ENCODE results near the gene HOXD12. TPM values are rescaled to one million over a fixed set of nuclear protein-coding genes. Genes with fewer than 3 reads are reported as not detected.
A peak's percentile ranks its signal among the peaks of the same experiment; 100 is the strongest.

Gene HOXD12
- total RNA-seq, 2 donors from 2014 or later, result not detected

DNA sequence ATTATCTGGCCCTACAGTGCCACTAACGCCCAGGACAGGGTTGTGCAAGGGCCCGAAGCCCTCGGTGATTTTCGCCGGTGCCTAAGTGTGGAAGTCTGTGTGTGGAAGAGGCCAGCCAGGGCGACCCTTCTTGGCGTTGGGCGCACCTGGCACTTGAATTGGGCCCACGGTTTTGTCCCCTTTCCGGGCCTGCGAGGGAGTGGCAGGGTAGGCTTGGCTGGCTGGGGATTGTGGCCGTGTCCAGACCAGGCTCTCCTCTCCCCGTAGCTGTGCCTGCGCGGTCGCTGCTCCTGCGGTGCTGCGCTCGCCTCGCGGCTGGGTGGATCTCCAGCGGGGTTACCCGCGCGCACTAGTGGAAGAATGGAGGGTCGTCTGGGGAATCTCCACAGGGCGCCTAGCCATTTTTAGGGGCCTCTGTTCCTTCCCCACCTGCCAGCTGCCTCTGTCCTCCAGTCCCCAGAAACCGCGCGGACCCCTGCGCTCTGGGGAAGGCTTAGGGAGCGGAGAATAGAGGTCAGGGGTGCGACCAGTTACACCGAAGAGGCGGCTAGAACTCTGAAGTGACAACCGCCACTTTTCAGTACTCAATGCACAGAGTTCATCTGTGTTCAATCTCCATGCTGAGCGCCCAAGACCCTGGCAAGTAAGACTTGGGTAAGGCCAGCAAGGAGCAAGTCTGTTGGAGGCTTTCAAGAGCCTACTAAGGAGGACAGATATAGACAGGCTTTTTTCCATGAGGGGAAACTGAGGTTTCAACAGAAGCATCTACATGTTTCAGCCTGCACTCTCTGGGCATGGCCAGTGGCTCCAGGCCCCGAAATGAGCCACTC is 31.8 kb upstream of the HOXD12 start:
- Histone ChIP-seq H3K27ac (no peak overlapping the region), H3K4me1 (ENCODE audit: control insufficient read depth in 1 of 2, low read depth in 2 of 2) (peaks cover 14 to 22% of the 10 kb centered on the region in 2 donors), H3K9me3 (no peaks in the 10 kb centered on the region), H3K27me3 (replicated peaks; ENCODE audit: insufficient read depth) (peaks cover 25% of the 10 kb centered on the region), H3K4me3 (peak overlapping the region; percentile 59), H3K36me3 (no peaks in the 10 kb centered on the region)
- TF ChIP-seq, protein P1, sequence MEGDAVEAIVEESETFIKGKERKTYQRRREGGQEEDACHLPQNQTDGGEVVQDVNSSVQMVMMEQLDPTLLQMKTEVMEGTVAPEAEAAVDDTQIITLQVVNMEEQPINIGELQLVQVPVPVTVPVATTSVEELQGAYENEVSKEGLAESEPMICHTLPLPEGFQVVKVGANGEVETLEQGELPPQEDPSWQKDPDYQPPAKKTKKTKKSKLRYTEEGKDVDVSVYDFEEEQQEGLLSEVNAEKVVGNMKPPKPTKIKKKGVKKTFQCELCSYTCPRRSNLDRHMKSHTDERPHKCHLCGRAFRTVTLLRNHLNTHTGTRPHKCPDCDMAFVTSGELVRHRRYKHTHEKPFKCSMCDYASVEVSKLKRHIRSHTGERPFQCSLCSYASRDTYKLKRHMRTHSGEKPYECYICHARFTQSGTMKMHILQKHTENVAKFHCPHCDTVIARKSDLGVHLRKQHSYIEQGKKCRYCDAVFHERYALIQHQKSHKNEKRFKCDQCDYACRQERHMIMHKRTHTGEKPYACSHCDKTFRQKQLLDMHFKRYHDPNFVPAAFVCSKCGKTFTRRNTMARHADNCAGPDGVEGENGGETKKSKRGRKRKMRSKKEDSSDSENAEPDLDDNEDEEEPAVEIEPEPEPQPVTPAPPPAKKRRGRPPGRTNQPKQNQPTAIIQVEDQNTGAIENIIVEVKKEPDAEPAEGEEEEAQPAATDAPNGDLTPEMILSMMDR (IDR thresholded peaks at IDR 0.05), result no peak
- DNase-seq (ENCODE audit: low spot score) (no peak), ATAC-seq (ENCODE audit: insufficient number of reproducible peaks, low FRiP score, low read depth) (no peak)

DNA sequence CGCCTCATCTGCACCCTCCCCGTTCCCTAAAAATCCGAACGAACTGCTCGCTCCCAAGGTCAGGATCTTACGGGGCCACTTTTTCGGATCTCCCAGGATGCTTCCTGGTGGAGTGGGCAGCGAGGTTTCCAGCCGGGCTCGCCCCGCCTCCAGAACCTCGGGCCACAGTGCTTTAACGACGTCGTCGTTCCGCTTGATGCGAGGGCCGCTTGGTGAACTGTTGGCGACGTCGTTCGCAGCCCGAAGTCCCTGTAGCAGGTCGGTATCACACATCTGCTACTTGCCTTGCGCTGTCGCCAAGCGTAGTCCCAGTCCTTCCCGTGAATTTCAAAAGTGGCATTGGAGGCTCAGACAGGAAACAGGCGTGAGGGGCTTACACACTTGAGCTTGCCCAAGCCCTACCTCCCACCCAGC is 31.2 kb upstream of the HOXD12 start:
- H3K4me3 ChIP-seq, result peak overlapping the region; percentile 12
- H3K4me1 ChIP-seq (ENCODE audit: control insufficient read depth in 1 of 2, low read depth in 2 of 2), result peaks cover 14 to 22% of the 10 kb centered on the region in 2 donors
- TF ChIP-seq, protein P1 (IDR thresholded peaks at IDR 0.05), result no peak
- ATAC-seq (ENCODE audit: insufficient number of reproducible peaks, low FRiP score, low read depth) (no peak), DNase-seq (ENCODE audit: low spot score) (no peak)
- no peaks in the 10 kb centered on the region for H3K36me3 ChIP-seq
- H3K9me3 ChIP-seq, result no peaks in the 10 kb centered on the region
- H3K27ac ChIP-seq, result no peak overlapping the region
- peaks cover 31% of the 10 kb centered on the region for H3K27me3 ChIP-seq (replicated peaks; ENCODE audit: insufficient read depth)

DNA sequence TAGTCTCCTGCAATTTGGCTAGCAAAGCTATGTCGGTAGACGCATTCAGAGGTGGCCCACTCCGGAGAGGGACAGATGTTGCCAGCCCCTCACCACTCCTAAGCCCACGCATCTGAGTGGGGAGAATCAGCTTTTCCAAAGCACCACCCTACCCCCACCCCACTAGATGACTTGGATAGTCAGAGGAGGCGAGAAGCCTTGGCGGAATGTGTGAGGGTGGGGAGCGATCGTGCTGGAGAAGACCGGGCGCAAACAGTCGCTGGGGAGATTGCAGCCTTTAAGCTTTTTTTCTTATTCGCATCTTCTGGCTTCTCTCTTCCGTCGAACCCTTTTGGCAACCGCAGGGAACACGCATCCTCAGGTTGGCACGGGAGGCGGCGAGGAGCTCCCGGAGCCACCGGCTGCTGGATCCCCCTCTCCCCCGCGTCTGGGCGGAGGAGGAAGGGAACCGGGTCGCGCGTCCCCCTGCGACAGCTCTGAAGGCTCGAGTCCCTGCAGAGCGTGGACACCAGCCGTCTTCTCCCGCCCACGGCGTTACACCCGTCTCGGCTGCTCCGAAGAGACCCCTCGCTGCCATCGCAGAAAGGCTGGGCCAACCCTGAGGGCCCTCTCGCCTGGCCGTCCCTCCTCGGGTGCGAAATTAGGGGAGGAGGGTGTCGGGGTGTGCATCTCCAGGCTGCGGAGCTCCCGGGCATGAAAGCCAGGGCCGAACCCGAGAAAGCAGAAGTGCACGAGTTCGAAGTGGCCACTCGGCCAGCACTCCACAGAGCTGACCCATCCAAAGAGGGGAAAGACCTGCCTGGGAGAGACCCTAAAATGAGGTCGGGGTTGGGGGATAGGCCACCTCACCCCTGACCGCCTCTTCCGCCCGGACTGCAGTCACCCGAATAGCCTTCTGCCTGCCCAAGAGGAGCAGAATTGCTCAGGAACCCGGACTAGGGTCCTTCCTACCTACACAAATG is 28.0 kb upstream of the HOXD12 start:
- no peak overlapping the region for H3K27ac ChIP-seq
- H3K27me3 ChIP-seq (replicated peaks; ENCODE audit: insufficient read depth), result peaks cover 56% of the 10 kb centered on the region
- TF ChIP-seq, protein P1 (IDR thresholded peaks at IDR 0.05), result no peak
- no peaks in the 10 kb centered on the region for H3K9me3 ChIP-seq
- no peak overlapping the region for H3K4me3 ChIP-seq
- DNase-seq (ENCODE audit: low spot score) (no peak), ATAC-seq (ENCODE audit: insufficient number of reproducible peaks, low FRiP score, low read depth) (no peak)
- H3K4me1 ChIP-seq (ENCODE audit: control insufficient read depth in 1 of 2, low read depth in 2 of 2), result peaks cover 14 to 22% of the 10 kb centered on the region in 2 donors
- H3K36me3 ChIP-seq, result no peaks in the 10 kb centered on the region

DNA sequence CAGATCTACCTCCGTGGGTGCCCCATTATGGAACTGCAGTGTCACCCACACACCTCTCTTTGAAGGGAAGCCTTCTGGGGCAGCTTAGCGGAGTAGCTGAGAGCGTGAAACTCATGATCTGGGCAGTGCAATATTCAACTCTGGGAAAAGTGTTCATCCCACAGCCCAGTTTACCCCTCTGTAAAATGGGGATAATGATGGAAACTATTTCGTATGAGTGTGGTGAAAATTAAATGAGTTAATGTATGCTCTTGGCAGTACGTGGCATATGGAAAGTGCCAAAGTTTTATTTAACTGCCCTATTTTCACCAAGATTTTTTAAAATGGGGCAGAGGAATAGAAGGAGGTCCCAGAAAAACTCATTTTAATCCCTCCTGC is 27.3 kb upstream of the HOXD12 start:
- H3K36me3 ChIP-seq, result no peaks in the 10 kb centered on the region
- no peak for ATAC-seq (ENCODE audit: insufficient number of reproducible peaks, low FRiP score, low read depth)
- no peak for DNase-seq (ENCODE audit: low spot score)
- no peaks in the 10 kb centered on the region for H3K9me3 ChIP-seq
- TF ChIP-seq, protein P1 (IDR thresholded peaks at IDR 0.05), result no peak
- H3K27me3 ChIP-seq (replicated peaks; ENCODE audit: insufficient read depth), result peaks cover 60% of the 10 kb centered on the region
- H3K27ac ChIP-seq, result no peak overlapping the region
- H3K4me1 ChIP-seq (ENCODE audit: control insufficient read depth in 1 of 2, low read depth in 2 of 2), result peaks cover 8 to 16% of the 10 kb centered on the region in 2 donors
- no peak overlapping the region for H3K4me3 ChIP-seq
